Panc1 (cell line): ENCODE results near the gene CFAP68. TPM values are rescaled to one million over a fixed set of nuclear protein-coding genes. Genes with fewer than 3 reads are reported as not detected.

Experiments
- ATAC-seq: fragments of 200-7000 bp; cut with Tn5 transposase; 2 replicates; pipeline ENCODE4 v1.9.1; 2020; ENCODE audit warnings: mild to moderate bottlenecking, moderate library complexity
- BruUV-seq: library from RNA; stranded (reverse); fragments of 400-500 nt; replicated peaks from 2 replicates; lab custom pipeline; 2021; lab: Mats Ljungman, UMichigan
- CTCF ChIA-PET: fragments of 300-600 bp; sonication (Branson Sonifier 250); formaldehyde crosslinking; loops from one replicate; lab custom pipeline; 2022; ENCODE audit warnings: antibody characterized with exemption; lab: Charles Lee
- POLR2A ChIA-PET: fragments of 300-600 bp; sonication (Branson Sonifier 250); formaldehyde crosslinking; loops from one replicate; lab custom pipeline; 2022; ENCODE audit warnings: antibody characterized with exemption; lab: Charles Lee
- DNase-seq: peaks from one replicate; pipeline ENCODE4 v3.0.0-alpha.2; 2010; ENCODE audit warnings: low read depth, low spot score
- H3K27ac ChIP-seq: 2 replicates; pipeline ENCODE4 v1.5.1; 2011; ENCODE audit warnings: mild to moderate bottlenecking, low read length, inconsistent platforms
- H3K27me3 ChIP-seq: fragments of 200-500 bp; sonication (Bioruptor generic); 2 replicates; pipeline ENCODE4 v1.6.0; 2014; ENCODE audit warnings: low read length, inconsistent platforms; ENCODE audit not compliant: control insufficient read depth, insufficient read depth
- H3K36me3 ChIP-seq: fragments of 200-500 bp; sonication (Bioruptor generic); 2 replicates; pipeline ENCODE4 v1.5.1; 2014; ENCODE audit warnings: inconsistent platforms, mild to moderate bottlenecking, low read length, moderate library complexity; ENCODE audit not compliant: control insufficient read depth, insufficient read depth
- H3K4me1 ChIP-seq: 2 replicates; pipeline ENCODE4 v1.5.1; 2011; ENCODE audit warnings: inconsistent platforms, mild to moderate bottlenecking, low read length, moderate library complexity; ENCODE audit not compliant: control insufficient read depth, insufficient read depth
- H3K4me3 ChIP-seq, 2 experiments: 2 replicates each; pipeline ENCODE4 v1.5.1; 2011 to 2012; ENCODE audit warnings: low read depth in 2 of 2, low read length in 2 of 2, mild to moderate bottlenecking in 2 of 2, inconsistent platforms in 1 of 2, moderate library complexity in 1 of 2
- H3K9me3 ChIP-seq: fragments of 200-500 bp; sonication (Bioruptor generic); 2 replicates; pipeline ENCODE4 v1.5.1; 2014; ENCODE audit warnings: low read depth, mild to moderate bottlenecking, inconsistent platforms, low read length, moderate library complexity; ENCODE audit not compliant: control insufficient read depth, insufficient read depth
- POLR2AphosphoS5 ChIP-seq: IDR thresholded peaks from 2 replicates; pipeline ENCODE4 v1.6.1; 2012; ENCODE audit warnings: mild to moderate bottlenecking, low read depth, low read length, moderate library complexity
- SIN3A ChIP-seq: IDR thresholded peaks from 2 replicates; pipeline ENCODE4 v1.6.1; 2012; ENCODE audit warnings: low read depth, mild to moderate bottlenecking, low read length, moderate library complexity, borderline replicate concordance; ENCODE audit not compliant: insufficient read depth
- TCF7L2 ChIP-seq: IDR thresholded peaks from 2 replicates; pipeline ENCODE4 v1.6.1; 2011; ENCODE audit warnings: mild to moderate bottlenecking, low read depth, low read length, inconsistent platforms
- in situ Hi-C: cut with HindIII; loops from 2 replicates; pipeline ENCODE4 v1.10.0; 2016; ENCODE audit warnings: low sequenced_read_pairs, low pct_unique_long_range_greater_than_20kb
- intact Hi-C: fragments of 100-400 bp; cut with micrococcal nuclease; formaldehyde crosslinking; loops from one replicate; pipeline ENCODE4 v1.10.0; 2022; ENCODE audit not compliant: unreplicated experiment
- total RNA-seq: library from RNA; stranded (reverse); gene quantifications from one replicate; pipeline ENCODE4 v1.2.1, GENCODE V29; 2021; ENCODE audit not compliant: unreplicated experiment
- TF ChIP-seq, protein P1 (sequence below), 2 experiments: IDR thresholded peaks; 2 replicates each; pipeline ENCODE4 v1.6.1; 2011 to 2012; ENCODE audit warnings: low read depth in 2 of 2, control low read depth in 1 of 2, low read length in 1 of 2, mild to moderate bottlenecking in 1 of 2, moderate library complexity in 1 of 2; ENCODE audit not compliant: insufficient read depth in 1 of 2
- TF ChIP-seq, protein P2 (sequence below): fragments of 450-650 bp; IDR thresholded peaks from 2 replicates; pipeline ENCODE4 v1.5.1; 2017; ENCODE audit warnings: mild to moderate bottlenecking

CFAP68 gene
- total RNA-seq, 1 experiment from 2014 or later = 16.6 TPM

DNA sequence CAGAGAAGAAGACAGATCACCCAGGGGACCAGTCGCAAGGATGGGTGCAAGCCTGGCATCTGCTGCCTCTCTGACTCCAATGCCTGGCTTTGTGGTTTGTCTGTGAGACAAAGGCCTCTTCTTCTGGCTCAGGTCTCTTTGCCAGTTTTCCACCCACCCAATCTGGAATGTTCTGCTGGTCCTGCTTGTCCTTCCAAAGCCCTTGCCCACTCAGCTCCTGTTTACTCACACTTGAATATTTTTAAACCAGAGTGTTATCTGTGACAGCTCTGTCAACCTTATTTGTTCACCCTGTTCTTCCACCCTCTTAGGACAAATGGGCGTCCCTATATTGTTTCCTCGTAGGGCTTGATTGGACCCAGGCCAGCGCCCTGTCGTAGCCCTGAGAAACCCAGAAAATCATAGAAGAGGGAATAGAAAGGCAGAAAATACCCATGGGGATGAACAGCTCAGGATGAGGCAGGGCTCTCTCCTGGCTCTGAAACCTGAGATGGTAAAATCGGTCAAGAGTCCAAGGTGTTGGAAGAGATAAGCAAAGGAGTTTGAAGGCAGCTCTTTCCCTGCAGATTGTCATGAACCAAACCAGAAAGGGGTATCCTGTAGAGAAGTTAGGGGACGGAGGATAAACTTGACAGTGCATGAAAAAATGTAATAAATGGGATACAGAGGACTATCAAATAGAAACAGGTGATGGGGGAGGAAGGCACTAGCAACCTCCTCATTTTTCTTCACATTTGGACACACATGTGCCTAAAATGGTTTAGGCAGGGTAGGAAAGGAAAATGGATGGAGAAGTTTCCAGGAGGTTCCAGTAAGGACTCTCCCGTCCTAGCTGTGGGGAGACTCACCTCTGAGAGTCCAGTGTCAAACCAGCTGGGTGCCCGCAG lies 31.6 kb downstream of the CFAP68 start:
- BruUV-seq = no TSS peak
- Histone ChIP-seq H3K27ac (no peak overlapping the region), H3K9me3 (no peaks in the 10 kb centered on the region), H3K4me1 (peaks cover 8% of the 10 kb centered on the region), H3K27me3 (peaks cover 12% of the 10 kb centered on the region), H3K4me3 (no peak overlapping the region), H3K36me3 (no peaks in the 10 kb centered on the region)
- ChIA-PET POLR2A (no interaction called here), CTCF (no interaction called here)
- intact Hi-C loops (no loop called here), in situ Hi-C loops (no loop called here)
- DNase-seq (no peak), ATAC-seq (0 out of 2 replicates have a peak, but pooled peaks have one; percentile 5)
- TF ChIP-seq POLR2AphosphoS5 (no peak), SIN3A (no peak), TCF7L2 (no peak)
- TF ChIP-seq, protein P1, sequence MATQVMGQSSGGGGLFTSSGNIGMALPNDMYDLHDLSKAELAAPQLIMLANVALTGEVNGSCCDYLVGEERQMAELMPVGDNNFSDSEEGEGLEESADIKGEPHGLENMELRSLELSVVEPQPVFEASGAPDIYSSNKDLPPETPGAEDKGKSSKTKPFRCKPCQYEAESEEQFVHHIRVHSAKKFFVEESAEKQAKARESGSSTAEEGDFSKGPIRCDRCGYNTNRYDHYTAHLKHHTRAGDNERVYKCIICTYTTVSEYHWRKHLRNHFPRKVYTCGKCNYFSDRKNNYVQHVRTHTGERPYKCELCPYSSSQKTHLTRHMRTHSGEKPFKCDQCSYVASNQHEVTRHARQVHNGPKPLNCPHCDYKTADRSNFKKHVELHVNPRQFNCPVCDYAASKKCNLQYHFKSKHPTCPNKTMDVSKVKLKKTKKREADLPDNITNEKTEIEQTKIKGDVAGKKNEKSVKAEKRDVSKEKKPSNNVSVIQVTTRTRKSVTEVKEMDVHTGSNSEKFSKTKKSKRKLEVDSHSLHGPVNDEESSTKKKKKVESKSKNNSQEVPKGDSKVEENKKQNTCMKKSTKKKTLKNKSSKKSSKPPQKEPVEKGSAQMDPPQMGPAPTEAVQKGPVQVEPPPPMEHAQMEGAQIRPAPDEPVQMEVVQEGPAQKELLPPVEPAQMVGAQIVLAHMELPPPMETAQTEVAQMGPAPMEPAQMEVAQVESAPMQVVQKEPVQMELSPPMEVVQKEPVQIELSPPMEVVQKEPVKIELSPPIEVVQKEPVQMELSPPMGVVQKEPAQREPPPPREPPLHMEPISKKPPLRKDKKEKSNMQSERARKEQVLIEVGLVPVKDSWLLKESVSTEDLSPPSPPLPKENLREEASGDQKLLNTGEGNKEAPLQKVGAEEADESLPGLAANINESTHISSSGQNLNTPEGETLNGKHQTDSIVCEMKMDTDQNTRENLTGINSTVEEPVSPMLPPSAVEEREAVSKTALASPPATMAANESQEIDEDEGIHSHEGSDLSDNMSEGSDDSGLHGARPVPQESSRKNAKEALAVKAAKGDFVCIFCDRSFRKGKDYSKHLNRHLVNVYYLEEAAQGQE (IDR thresholded peaks at IDR 0.05; ENCODE audit: insufficient read depth in 1 of 2, low read depth in 2 of 2, low read length in 1 of 2) = no peak
- TF ChIP-seq, protein P2, sequence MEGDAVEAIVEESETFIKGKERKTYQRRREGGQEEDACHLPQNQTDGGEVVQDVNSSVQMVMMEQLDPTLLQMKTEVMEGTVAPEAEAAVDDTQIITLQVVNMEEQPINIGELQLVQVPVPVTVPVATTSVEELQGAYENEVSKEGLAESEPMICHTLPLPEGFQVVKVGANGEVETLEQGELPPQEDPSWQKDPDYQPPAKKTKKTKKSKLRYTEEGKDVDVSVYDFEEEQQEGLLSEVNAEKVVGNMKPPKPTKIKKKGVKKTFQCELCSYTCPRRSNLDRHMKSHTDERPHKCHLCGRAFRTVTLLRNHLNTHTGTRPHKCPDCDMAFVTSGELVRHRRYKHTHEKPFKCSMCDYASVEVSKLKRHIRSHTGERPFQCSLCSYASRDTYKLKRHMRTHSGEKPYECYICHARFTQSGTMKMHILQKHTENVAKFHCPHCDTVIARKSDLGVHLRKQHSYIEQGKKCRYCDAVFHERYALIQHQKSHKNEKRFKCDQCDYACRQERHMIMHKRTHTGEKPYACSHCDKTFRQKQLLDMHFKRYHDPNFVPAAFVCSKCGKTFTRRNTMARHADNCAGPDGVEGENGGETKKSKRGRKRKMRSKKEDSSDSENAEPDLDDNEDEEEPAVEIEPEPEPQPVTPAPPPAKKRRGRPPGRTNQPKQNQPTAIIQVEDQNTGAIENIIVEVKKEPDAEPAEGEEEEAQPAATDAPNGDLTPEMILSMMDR = no peak

DNA sequence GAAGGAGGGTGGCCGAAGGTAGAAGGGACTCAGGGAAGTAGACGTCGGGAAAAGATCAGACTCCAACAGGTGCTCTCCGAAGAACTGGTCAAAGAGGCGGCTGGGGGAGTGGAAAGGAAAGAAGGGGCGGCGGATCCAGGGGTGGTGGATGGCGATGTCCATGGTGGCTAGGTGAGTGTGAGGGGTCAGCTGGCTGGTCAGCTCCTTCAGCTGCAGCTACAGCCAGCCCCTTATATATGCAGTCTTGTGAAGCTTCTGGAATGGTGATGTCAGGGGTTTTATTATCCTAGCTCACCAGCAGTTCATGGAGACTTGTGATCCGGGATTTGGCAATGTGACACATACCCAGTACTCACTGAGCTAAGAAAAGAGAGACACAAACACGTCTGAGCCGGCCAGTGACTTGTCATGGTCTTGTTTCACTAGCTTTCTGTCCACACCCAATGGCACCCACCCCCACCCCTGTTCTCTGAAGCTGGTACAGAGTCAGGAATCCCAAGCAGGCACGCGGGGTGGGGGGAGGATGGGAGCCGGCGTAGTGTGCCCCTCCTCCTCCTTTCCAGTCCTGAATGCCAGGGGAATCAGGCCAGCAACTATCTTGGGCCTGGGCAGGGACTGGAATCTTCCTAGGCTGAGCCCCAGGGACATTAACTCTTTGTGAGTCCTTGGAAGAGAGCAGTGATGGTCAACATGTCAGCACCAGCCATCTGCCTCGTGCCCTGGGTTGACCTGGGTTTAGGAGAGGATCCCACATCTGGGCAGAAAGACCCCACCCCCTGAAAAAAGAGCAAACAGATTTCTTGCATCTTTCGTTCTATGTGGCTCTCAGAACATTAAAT lies 32.4 kb downstream of the CFAP68 start, which contains the start of gene CRYAB:
CRYAB (minus strand) TSS at position 208 of the 839 bp plus-strand sequence; CDS start at position 162, 46 bp downstream.
- Histone ChIP-seq H3K4me1 (peaks cover 8% of the 10 kb centered on the region), H3K36me3 (no peaks in the 10 kb centered on the region), H3K27ac (no peak within 1 kb of the TSS), H3K27me3 (peaks cover 12% of the 10 kb centered on the region), H3K9me3 (no peaks in the 10 kb centered on the region), H3K4me3 (peak within 1 kb of the TSS in 1 of 2 experiments; percentile 21; a peak in 1 of 4 replicates)
- no peak for DNase-seq
- POLR2A ChIA-PET = no interaction called here
- in situ Hi-C loops (no loop called here), intact Hi-C loops (no loop called here)
- ATAC-seq = peak; percentile 64
- TF ChIP-seq SIN3A = no peak
- TF ChIP-seq, protein P1 (IDR thresholded peaks at IDR 0.05; ENCODE audit: insufficient read depth in 1 of 2, low read depth in 2 of 2, low read length in 1 of 2) = no peak
- CTCF ChIA-PET = no interaction called here
- BruUV-seq = no TSS peak
